ENCODE measurements around the gene CRYGB. TPM values are rescaled to one million over a fixed set of nuclear protein-coding genes. Genes with fewer than 3 reads are reported as not detected.

Gene CRYGB, protein sequence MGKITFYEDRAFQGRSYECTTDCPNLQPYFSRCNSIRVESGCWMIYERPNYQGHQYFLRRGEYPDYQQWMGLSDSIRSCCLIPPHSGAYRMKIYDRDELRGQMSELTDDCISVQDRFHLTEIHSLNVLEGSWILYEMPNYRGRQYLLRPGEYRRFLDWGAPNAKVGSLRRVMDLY
- polyA plus RNA-seq (2012; ENCODE audit: insufficient read length, low read depth): not detected

DNA sequence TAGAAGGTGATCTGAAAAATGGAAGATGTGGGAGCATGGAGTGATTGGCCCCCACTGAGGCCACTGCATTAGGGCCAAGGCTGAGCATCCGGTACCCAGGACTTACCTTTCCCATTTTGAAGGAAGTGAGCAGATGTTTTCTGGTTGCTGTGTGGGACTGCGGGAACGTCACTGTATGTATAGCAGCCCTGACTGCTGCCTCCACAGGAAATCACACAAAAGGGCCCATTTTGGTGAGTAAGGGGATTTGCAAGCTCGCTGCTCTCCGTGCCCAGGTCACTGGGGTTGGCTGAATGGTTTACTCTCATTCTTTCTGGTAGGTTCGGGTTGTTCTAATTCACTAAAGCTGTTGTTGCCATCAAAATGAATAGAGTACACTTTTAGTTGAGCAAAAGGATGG, at the start of gene CRYGB:
Gene CRYGB (minus strand): TSS at position 153 of the 400 bp plus-strand sequence. CDS start 38 bp downstream, at position 115.
- no peak for TF ChIP-seq FOXP2 (optimal IDR thresholded peaks at IDR 0.05; ENCODE audit: borderline replicate concordance, extremely low read depth, extremely low read length, insufficient read depth)
- no peak for TF ChIP-seq POLR2AphosphoS5 (IDR thresholded peaks at IDR 0.05; ENCODE audit: low read depth, low read length)
- TF ChIP-seq, protein P1, sequence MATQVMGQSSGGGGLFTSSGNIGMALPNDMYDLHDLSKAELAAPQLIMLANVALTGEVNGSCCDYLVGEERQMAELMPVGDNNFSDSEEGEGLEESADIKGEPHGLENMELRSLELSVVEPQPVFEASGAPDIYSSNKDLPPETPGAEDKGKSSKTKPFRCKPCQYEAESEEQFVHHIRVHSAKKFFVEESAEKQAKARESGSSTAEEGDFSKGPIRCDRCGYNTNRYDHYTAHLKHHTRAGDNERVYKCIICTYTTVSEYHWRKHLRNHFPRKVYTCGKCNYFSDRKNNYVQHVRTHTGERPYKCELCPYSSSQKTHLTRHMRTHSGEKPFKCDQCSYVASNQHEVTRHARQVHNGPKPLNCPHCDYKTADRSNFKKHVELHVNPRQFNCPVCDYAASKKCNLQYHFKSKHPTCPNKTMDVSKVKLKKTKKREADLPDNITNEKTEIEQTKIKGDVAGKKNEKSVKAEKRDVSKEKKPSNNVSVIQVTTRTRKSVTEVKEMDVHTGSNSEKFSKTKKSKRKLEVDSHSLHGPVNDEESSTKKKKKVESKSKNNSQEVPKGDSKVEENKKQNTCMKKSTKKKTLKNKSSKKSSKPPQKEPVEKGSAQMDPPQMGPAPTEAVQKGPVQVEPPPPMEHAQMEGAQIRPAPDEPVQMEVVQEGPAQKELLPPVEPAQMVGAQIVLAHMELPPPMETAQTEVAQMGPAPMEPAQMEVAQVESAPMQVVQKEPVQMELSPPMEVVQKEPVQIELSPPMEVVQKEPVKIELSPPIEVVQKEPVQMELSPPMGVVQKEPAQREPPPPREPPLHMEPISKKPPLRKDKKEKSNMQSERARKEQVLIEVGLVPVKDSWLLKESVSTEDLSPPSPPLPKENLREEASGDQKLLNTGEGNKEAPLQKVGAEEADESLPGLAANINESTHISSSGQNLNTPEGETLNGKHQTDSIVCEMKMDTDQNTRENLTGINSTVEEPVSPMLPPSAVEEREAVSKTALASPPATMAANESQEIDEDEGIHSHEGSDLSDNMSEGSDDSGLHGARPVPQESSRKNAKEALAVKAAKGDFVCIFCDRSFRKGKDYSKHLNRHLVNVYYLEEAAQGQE (IDR thresholded peaks at IDR 0.05; ENCODE audit: insufficient read depth in 1 of 2, low read depth in 2 of 2, low read length in 2 of 2): no peak
- TF ChIP-seq TAF1 (IDR thresholded peaks at IDR 0.05; ENCODE audit: borderline replicate concordance, insufficient read depth, low read length): no peak
- TF ChIP-seq SIN3A (IDR thresholded peaks at IDR 0.05; ENCODE audit: borderline replicate concordance, insufficient read depth, low read length): no peak

DNA sequence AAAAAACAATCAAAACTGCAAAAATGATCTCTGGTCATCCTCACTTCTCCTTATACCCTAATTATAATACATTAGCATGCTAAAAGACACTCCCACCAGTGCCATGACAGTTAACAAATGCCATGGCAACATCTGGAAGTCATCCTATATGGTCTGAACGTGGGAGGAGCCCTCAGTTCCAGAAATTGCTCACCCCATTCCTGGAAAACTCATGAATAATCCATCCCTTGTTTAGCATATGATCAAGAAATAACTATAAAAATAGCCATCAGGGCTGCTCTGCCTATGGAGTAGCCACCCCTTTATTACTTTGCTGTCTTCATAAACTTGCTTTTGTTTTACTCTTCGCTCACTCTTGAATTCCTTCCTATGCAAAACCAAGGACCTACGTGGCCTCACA, 49.6 kb upstream of the CRYGB start:
- no peak for TF ChIP-seq TAF1 (IDR thresholded peaks at IDR 0.05; ENCODE audit: borderline replicate concordance, insufficient read depth, low read length)
- TF ChIP-seq POLR2AphosphoS5 (IDR thresholded peaks at IDR 0.05; ENCODE audit: low read depth, low read length): no peak
- TF ChIP-seq, protein P1 (IDR thresholded peaks at IDR 0.05; ENCODE audit: insufficient read depth in 1 of 2, low read depth in 2 of 2, low read length in 2 of 2): no peak
- TF ChIP-seq FOXP2 (optimal IDR thresholded peaks at IDR 0.05; ENCODE audit: borderline replicate concordance, extremely low read depth, extremely low read length, insufficient read depth): no peak
- TF ChIP-seq SIN3A (IDR thresholded peaks at IDR 0.05; ENCODE audit: borderline replicate concordance, insufficient read depth, low read length): no peak

DNA sequence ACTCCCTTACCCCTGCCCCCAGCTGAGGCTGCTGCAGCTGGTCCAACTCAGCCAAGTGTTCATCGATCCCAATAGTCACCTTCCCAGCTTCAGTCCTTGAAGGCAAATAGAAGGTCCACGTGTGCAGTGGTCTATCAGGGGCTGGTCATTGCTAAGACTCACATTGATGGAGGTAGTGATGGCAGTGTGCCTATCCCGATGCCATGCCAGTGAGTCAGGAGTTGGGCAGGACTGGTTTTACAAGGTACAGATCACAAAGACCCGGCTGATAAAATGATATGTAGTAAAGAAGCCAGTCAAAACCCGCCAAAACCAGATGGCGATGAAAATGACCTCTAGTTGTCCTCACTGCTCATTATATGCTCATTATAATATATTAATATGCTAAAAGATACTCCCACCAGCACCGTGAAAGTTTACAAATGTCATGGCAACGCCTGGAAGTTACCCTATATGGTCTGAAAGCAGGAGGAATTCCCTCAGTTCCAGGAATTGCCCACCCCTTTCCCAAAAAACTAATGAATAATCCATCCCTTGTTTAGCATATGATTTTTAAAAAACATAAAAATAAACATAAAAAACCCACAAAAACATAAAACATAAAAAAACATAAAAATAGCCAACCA, 46.8 kb upstream of the CRYGB start:
- no peak for TF ChIP-seq POLR2AphosphoS5 (IDR thresholded peaks at IDR 0.05; ENCODE audit: low read depth, low read length)
- TF ChIP-seq, protein P1 (IDR thresholded peaks at IDR 0.05; ENCODE audit: insufficient read depth in 1 of 2, low read depth in 2 of 2, low read length in 2 of 2): no peak

DNA sequence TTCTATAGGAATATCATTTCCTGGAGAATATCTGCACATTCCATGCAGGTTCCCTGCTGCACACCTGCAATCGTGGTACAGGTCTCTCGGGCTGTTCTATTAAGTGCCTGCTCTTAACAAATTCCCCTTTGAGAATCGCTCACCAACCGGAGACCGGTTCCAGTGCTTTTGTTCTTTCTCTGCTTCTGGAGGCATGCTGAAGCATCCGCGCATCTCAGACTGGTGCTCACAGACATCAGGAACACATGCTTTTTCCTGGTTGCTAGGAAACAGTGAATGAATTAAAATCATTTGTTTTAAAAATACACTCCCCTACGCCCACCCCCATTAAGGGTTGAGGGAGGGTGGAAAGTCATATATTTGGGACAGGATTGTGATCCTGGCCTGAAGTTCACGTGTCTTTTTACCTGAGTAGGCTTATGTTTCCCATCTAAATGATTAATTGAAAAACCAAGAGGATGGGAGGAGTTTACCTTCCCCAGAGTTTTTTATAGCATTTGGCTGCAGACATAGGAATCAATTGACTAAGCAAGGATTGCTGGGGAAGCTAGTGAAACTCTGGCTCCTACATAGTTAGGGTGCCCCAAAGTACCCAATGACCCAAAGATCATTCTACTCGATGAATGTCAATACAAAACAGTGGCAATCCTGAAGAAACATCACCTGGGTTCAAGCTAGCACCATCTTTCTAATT, 44.0 kb upstream of the CRYGB start, which contains the start of gene C2orf80:
Gene C2orf80 (minus strand): TSS at position 221 of the 694 bp plus-strand sequence. CDS start 3,044 bp downstream, outside the sequence.
- no peak for TF ChIP-seq TAF1 (IDR thresholded peaks at IDR 0.05; ENCODE audit: borderline replicate concordance, insufficient read depth, low read length)
- TF ChIP-seq POLR2AphosphoS5 (IDR thresholded peaks at IDR 0.05; ENCODE audit: low read depth, low read length): no peak
- TF ChIP-seq FOXP2 (optimal IDR thresholded peaks at IDR 0.05; ENCODE audit: borderline replicate concordance, extremely low read depth, extremely low read length, insufficient read depth): no peak
- TF ChIP-seq, protein P1 (IDR thresholded peaks at IDR 0.05; ENCODE audit: insufficient read depth in 1 of 2, low read depth in 2 of 2, low read length in 2 of 2): no peak
- TF ChIP-seq SIN3A (IDR thresholded peaks at IDR 0.05; ENCODE audit: borderline replicate concordance, insufficient read depth, low read length): no peak
